ENCODE results near the gene ADH7.

DNA sequence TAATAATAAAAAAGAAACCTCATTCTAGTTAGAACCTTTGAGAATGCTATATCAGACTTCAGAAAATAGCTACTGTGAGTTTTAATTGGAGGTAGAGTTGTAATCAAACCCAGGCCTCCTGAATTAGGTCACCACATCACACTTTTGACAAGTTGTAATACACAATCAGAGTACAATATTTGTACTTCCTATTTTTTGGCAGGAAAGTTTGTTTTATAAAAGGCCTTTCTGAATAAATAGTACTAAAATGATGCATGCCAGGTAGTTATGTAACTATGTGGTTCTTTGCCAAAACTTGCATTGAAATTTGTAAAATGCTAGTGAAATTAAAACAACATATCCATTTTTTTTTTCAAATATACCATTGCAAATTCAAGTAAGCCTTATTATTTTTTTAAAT lies 26.8 kb downstream of the ADH7 start:
- TF ChIP-seq MYC (IDR thresholded peaks at IDR 0.05; ENCODE audit: borderline replicate concordance, low read length) (no peak), ESRRA (IDR thresholded peaks at IDR 0.05; ENCODE audit: borderline replicate concordance, low read length) (no peak), NR3C1 (IDR thresholded peaks at IDR 0.05) (no peak), EP300 (IDR thresholded peaks at IDR 0.05) (no peak), REST (IDR thresholded peaks at IDR 0.05) (no peak), POLR2A (IDR thresholded peaks at IDR 0.05; ENCODE audit: low read length) (no peak), JUN (IDR thresholded peaks at IDR 0.05) (no peak)
- TF ChIP-seq, protein P1, sequence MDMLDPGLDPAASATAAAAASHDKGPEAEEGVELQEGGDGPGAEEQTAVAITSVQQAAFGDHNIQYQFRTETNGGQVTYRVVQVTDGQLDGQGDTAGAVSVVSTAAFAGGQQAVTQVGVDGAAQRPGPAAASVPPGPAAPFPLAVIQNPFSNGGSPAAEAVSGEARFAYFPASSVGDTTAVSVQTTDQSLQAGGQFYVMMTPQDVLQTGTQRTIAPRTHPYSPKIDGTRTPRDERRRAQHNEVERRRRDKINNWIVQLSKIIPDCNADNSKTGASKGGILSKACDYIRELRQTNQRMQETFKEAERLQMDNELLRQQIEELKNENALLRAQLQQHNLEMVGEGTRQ (IDR thresholded peaks at IDR 0.05) = no peak
- TF ChIP-seq, protein P2, sequence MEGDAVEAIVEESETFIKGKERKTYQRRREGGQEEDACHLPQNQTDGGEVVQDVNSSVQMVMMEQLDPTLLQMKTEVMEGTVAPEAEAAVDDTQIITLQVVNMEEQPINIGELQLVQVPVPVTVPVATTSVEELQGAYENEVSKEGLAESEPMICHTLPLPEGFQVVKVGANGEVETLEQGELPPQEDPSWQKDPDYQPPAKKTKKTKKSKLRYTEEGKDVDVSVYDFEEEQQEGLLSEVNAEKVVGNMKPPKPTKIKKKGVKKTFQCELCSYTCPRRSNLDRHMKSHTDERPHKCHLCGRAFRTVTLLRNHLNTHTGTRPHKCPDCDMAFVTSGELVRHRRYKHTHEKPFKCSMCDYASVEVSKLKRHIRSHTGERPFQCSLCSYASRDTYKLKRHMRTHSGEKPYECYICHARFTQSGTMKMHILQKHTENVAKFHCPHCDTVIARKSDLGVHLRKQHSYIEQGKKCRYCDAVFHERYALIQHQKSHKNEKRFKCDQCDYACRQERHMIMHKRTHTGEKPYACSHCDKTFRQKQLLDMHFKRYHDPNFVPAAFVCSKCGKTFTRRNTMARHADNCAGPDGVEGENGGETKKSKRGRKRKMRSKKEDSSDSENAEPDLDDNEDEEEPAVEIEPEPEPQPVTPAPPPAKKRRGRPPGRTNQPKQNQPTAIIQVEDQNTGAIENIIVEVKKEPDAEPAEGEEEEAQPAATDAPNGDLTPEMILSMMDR (IDR thresholded peaks at IDR 0.05) = no peak
- TF ChIP-seq, protein P3, sequence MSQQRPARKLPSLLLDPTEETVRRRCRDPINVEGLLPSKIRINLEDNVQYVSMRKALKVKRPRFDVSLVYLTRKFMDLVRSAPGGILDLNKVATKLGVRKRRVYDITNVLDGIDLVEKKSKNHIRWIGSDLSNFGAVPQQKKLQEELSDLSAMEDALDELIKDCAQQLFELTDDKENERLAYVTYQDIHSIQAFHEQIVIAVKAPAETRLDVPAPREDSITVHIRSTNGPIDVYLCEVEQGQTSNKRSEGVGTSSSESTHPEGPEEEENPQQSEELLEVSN (IDR thresholded peaks at IDR 0.05; ENCODE audit: borderline replicate concordance, low read depth) = no peak

Measured in A549 (cell line).